Glutamatergic neuron (in vitro differentiated cells): ENCODE results near the gene FGGY. TPM values are rescaled to one million over a fixed set of nuclear protein-coding genes. Genes with fewer than 3 reads are reported as not detected.

ENCODE experiments used
- DNase-seq: peaks from one replicate; pipeline ENCODE4 v3.0.0; 2022
- H3K27ac Mint-ChIP-seq: one replicate; pipeline ENCODE4 v1.8.0; 2020; ENCODE audit warnings: mild to moderate bottlenecking, mixed read lengths, inconsistent platforms; ENCODE audit not compliant: unreplicated experiment
- H3K27me3 Mint-ChIP-seq: one replicate; pipeline ENCODE4 v1.8.0; 2020; ENCODE audit warnings: mild to moderate bottlenecking, moderate library complexity, mixed read lengths, inconsistent platforms; ENCODE audit not compliant: unreplicated experiment
- H3K36me3 Mint-ChIP-seq: one replicate; pipeline ENCODE4 v1.8.0; 2020; ENCODE audit warnings: mild to moderate bottlenecking, mixed read lengths, inconsistent platforms; ENCODE audit not compliant: unreplicated experiment
- H3K4me1 Mint-ChIP-seq: one replicate; pipeline ENCODE4 v1.8.0; 2020; ENCODE audit warnings: mild to moderate bottlenecking, low read depth, mixed read lengths, inconsistent platforms; ENCODE audit not compliant: unreplicated experiment
- H3K4me3 Mint-ChIP-seq: one replicate; pipeline ENCODE4 v1.8.0; 2020; ENCODE audit warnings: mild to moderate bottlenecking, mixed read lengths, inconsistent platforms; ENCODE audit not compliant: unreplicated experiment
- H3K9me3 Mint-ChIP-seq: one replicate; pipeline ENCODE4 v1.8.0; 2020; ENCODE audit warnings: mild to moderate bottlenecking, moderate library complexity, mixed read lengths, inconsistent platforms; ENCODE audit not compliant: unreplicated experiment
- total RNA-seq: library from RNA; stranded (reverse); fragmentation: NEBNext Ultra II Directional; extraction: Animal tissue kit (Norgen Biotek cat#: 25700); gene quantifications from one replicate; pipeline ENCODE4 v1.2.1, GENCODE V29; 2021; ENCODE audit not compliant: unreplicated experiment
- TF ChIP-seq, protein P1 (sequence below): fragments of 200-600 bp; sonication (generic); IDR thresholded peaks from one replicate; pipeline ENCODE4 v1.5.0; 2021; ENCODE audit not compliant: partially characterized antibody, unreplicated experiment

FGGY gene
- total RNA-seq, 1 donor from 2014 or later = 11.6 TPM

DNA sequence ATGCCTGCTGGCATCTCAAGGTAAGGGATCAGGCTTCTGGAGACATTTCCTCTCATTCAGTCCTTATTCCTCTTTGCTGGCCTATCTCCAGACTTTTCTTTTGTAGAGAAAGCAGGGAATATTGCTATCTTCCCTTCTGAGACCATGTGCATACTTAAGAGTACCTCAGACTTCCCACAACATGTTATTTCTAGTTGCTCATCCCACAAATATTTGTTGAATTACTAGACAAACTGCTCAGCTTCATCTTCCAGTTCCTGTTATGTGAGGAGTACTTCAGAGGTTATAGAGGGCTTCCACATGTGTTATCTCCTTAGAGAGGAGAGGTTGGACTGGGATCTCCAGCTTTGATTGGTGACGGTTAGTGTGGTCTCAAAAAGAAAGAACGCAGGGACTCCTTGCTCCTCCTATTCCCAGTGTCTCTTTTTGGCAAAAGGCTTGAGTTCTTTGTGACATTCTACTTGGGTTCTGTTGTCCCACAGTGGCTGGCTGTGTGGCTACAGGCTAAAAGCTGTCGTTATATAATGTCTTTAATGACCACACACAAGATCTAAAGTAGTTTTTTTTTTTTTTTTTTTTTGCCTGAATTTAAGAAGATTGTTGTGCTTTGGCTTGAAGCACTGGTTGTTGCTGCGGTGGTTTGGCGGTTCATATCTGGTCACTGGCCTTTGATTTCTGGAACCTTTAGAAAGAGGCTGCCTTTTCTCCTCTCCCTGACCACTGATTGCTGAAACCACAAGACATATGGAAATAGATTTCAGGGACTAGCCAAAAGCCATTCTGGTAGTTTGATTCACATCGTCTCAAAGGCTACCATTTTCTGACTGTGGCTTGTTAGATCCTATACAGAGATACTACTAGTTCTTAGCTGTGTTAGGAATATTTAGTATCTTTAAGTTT lies 78.7 kb downstream of the FGGY start:
- TF ChIP-seq, protein P1, sequence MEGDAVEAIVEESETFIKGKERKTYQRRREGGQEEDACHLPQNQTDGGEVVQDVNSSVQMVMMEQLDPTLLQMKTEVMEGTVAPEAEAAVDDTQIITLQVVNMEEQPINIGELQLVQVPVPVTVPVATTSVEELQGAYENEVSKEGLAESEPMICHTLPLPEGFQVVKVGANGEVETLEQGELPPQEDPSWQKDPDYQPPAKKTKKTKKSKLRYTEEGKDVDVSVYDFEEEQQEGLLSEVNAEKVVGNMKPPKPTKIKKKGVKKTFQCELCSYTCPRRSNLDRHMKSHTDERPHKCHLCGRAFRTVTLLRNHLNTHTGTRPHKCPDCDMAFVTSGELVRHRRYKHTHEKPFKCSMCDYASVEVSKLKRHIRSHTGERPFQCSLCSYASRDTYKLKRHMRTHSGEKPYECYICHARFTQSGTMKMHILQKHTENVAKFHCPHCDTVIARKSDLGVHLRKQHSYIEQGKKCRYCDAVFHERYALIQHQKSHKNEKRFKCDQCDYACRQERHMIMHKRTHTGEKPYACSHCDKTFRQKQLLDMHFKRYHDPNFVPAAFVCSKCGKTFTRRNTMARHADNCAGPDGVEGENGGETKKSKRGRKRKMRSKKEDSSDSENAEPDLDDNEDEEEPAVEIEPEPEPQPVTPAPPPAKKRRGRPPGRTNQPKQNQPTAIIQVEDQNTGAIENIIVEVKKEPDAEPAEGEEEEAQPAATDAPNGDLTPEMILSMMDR = no peak
- Mint-ChIP-seq H3K27me3 (peaks cover 3% of the 10 kb centered on the region), H3K4me3 (no peak overlapping the region), H3K27ac (no peak overlapping the region), H3K4me1 (no peaks in the 10 kb centered on the region), H3K36me3 (no peaks in the 10 kb centered on the region), H3K9me3 (no peaks in the 10 kb centered on the region)
- no peak for DNase-seq

DNA sequence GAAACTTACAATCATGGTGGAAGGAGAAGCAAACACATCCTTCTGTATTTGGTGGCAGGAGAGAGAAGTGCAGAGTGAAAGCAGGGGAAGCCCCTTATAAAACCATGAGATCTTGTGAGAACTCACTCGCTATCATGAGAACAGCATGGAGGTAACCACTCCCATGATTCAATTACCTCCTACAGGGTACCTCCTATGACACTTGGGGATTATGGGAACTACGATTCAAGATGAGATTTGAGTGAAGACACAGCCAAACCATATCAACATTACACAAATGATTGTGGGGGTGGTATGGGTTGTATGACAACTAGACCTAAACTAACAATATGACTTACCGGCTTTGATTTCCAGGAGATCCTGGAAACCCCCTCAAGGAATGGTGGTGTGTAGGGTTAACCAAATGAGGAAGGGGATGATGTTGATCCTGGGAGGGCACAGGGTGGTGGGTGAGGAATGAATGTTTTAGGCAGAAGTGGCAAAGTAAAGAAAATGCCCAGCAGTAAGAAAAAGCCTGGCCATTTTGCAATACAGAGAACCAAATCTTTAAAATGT lies 80.5 kb downstream of the FGGY start:
- H3K4me1 Mint-ChIP-seq = no peaks in the 10 kb centered on the region
- peaks cover 2% of the 10 kb centered on the region for H3K9me3 Mint-ChIP-seq
- TF ChIP-seq, protein P1 = no peak
- no peak for DNase-seq
- H3K36me3 Mint-ChIP-seq = no peaks in the 10 kb centered on the region
- H3K27ac Mint-ChIP-seq = no peak overlapping the region
- H3K4me3 Mint-ChIP-seq = no peak overlapping the region
- H3K27me3 Mint-ChIP-seq = no peaks in the 10 kb centered on the region

DNA sequence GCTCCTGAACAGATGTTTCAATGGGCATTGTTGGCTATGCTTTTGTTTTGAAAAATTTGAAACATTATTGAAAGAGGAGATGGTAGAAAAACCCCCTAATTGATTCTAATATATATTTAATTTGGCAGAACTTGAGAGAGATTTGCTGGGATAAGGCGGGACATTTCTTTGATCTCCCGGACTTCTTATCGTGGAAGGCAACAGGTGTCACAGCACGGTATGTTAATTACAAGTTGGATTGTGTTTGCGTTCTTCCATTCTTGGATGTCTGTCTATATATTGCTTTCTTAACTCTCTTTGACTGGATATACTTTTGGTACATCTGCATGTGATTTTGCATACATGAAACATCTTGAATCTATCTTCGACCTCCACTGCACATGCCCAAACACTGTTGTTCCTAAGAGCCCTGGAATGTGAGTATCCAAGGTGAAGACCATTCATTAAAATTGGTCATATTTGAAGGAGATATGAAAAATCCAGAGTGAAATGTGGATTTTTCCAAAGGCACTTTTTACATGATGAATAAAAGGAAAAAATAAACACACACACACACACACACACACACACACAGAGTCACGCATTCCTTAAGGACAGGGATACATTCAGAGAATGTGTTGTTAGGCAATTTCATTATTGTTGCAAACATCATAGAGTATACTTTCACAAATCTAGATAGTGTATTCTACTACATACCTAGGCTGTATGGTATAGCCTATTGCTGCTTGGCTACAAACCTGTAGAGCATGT lies 81.9 kb downstream of the FGGY start:
- Mint-ChIP-seq H3K9me3 (peaks cover 2% of the 10 kb centered on the region), H3K4me1 (no peaks in the 10 kb centered on the region), H3K27ac (no peak overlapping the region), H3K4me3 (no peak overlapping the region), H3K36me3 (no peaks in the 10 kb centered on the region), H3K27me3 (no peaks in the 10 kb centered on the region)
- no peak for DNase-seq
- TF ChIP-seq, protein P1 = no peak

DNA sequence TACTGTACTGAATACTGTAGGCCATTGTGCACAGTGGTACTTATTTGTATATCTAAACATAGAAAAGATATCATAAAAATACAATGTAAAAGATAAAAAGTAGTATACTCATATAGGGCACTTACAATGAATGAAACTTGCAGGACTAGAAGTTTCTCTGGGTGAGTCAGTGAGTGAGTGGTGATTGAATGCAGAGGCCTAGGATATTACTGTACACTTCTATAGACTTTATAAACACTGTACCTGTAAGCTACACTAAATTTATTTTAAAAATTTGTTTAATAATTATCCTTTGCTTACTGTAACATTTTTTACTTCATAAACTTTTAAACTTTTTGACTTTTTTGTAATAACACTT lies 82.5 kb downstream of the FGGY start:
- TF ChIP-seq, protein P1 = no peak
- Mint-ChIP-seq H3K4me3 (no peak overlapping the region), H3K27ac (no peak overlapping the region), H3K36me3 (no peaks in the 10 kb centered on the region), H3K27me3 (no peaks in the 10 kb centered on the region), H3K4me1 (no peaks in the 10 kb centered on the region), H3K9me3 (peaks cover 2% of the 10 kb centered on the region)
- DNase-seq = no peak
